D721Med (cell line): ENCODE measurements around the gene SMTN.
A peak's percentile ranks its signal among the peaks of the same experiment; 100 is the strongest.

ENCODE experiments used
- DNase-seq: peaks from one replicate; pipeline ENCODE4 v3.0.0; 2011; ENCODE audit warnings: low spot score; ENCODE audit not compliant: insufficient read length
- FAIRE-seq: peaks from 2 replicates; lab custom pipeline; 2011; peaks lifted over from hg19 to GRCh38; lab: Jason Lieb, UNC
- TF ChIP-seq, protein P1 (sequence below): IDR thresholded peaks from 2 replicates; pipeline ENCODE4 v1.5.1; 2012; ENCODE audit warnings: mild to moderate bottlenecking, control low read depth; ENCODE audit not compliant: insufficient read depth; ENCODE audit errors: missing control alignments

Gene SMTN

GRCh38 chr22:31080848-31081649 lies at the start of gene SMTN:
TSS of gene SMTN (plus strand) at chr22:31081318. CDS start at chr22:31083259, 1,941 bp downstream.
- DNase-seq (peak; percentile 84), FAIRE-seq (no peak)
- TF ChIP-seq, protein P1, sequence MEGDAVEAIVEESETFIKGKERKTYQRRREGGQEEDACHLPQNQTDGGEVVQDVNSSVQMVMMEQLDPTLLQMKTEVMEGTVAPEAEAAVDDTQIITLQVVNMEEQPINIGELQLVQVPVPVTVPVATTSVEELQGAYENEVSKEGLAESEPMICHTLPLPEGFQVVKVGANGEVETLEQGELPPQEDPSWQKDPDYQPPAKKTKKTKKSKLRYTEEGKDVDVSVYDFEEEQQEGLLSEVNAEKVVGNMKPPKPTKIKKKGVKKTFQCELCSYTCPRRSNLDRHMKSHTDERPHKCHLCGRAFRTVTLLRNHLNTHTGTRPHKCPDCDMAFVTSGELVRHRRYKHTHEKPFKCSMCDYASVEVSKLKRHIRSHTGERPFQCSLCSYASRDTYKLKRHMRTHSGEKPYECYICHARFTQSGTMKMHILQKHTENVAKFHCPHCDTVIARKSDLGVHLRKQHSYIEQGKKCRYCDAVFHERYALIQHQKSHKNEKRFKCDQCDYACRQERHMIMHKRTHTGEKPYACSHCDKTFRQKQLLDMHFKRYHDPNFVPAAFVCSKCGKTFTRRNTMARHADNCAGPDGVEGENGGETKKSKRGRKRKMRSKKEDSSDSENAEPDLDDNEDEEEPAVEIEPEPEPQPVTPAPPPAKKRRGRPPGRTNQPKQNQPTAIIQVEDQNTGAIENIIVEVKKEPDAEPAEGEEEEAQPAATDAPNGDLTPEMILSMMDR, result no peak

- DNase-seq (no peak), FAIRE-seq (no peak)
- TF ChIP-seq, protein P1, result peak; percentile 16
These were observed 44.2 kb upstream of the SMTN start for GRCh38 chr22:31036671-31037550.

DNA sequence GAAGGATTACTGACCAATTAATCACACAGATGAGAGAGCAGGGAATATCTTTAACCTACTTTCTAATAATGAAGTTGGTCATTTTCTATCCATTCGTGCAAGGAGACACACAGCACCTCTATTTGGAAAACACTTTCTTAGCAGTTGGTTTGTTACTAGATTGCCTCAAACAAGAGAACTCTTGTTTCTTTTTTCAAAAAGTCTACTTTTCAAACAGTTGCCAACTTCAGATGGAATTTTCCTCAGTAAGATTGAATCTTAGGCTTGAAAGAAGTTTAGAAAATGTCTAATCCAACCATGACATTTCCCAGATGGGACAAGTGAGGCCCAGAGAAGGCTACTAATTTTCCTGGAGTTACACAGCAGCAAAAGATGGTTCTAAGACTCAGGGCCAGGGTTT lies 42.4 kb upstream of the SMTN start:
- FAIRE-seq, result no peak
- TF ChIP-seq, protein P1, result no peak
- DNase-seq, result no peak

- DNase-seq, result no peak
- FAIRE-seq, result no peak
- TF ChIP-seq, protein P1, result no peak
These were observed 41.7 kb upstream of the SMTN start for GRCh38 chr22:31039393-31039792.

DNA sequence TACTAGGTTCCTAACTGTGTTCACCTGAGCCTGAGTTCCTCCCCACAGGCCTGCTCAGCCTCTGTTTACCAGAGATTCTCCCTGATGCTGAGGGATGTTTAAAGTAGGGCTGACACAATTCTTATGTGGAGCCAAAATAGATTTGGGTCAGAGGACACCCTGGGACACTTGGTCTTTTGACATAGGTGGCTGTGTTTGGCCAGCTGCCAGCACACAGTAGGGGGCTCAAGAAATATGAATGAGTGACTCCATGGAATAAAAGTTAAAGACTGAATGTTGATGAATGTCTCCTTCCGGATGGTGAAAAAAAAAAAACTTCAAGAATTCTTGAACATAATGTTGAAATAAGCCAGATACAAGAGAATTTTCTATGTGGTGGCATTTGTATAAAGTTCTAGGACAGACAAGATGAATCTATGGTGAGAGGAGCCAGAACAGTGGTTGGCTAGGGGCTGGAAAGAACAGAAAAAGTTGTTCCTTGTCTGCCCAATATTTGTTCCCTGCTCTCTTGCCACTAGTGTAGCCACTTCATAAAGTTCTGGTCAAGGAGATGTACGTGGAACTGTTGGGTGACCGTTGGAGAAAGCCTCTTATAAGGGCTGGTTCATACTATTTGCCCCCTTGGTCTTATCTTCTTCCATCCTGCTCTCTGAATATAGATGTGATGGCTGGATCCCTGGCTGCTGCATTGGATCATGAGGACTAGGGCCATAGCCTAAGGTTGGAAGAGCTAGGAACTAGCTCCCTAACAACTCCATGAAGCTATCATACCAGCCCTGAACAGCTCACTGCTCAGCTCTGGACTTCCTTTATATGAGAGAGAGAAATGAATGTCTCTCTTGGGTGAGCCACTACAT lies 40.3 kb upstream of the SMTN start:
- TF ChIP-seq, protein P1, result no peak
- no peak for FAIRE-seq
- DNase-seq, result no peak

- FAIRE-seq (no peak), DNase-seq (no peak)
- TF ChIP-seq, protein P1, result no peak
These were observed 36.8 kb upstream of the SMTN start for GRCh38 chr22:31044262-31044861.
